ENCODE results near the gene MOB2.

DNA sequence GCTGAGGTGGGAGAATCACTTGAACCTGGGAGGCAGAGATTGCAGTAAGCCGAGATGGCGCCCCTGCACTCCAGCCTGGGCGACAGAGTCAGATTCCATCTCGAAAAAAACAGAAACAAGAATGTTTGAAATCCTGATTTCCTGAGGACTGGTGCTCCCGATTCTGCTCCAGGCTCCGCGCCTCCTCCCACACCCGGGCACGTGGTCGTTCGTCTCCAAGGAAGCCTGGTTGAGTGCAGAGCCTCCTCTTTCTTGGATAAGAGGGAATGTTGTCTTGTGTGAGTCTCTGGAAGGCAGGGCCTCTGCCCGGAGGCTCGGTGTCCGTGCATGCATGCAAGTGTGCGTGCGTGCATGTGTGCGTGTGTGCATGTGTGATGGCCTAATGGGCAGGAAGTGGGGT, 66.8 kb downstream of the MOB2 start:
- TF ChIP-seq, protein P1, sequence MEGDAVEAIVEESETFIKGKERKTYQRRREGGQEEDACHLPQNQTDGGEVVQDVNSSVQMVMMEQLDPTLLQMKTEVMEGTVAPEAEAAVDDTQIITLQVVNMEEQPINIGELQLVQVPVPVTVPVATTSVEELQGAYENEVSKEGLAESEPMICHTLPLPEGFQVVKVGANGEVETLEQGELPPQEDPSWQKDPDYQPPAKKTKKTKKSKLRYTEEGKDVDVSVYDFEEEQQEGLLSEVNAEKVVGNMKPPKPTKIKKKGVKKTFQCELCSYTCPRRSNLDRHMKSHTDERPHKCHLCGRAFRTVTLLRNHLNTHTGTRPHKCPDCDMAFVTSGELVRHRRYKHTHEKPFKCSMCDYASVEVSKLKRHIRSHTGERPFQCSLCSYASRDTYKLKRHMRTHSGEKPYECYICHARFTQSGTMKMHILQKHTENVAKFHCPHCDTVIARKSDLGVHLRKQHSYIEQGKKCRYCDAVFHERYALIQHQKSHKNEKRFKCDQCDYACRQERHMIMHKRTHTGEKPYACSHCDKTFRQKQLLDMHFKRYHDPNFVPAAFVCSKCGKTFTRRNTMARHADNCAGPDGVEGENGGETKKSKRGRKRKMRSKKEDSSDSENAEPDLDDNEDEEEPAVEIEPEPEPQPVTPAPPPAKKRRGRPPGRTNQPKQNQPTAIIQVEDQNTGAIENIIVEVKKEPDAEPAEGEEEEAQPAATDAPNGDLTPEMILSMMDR (IDR thresholded peaks at IDR 0.05 in 4 of 5, conservative IDR thresholded peaks at IDR 0.05 in 1 of 5), result no peak
- TF ChIP-seq POLR2A (IDR thresholded peaks at IDR 0.05), result no peak

Measured in gastrocnemius medialis (tissue), 4 donors.